Measurements from ENCODE around the gene SLC16A13.

DNA sequence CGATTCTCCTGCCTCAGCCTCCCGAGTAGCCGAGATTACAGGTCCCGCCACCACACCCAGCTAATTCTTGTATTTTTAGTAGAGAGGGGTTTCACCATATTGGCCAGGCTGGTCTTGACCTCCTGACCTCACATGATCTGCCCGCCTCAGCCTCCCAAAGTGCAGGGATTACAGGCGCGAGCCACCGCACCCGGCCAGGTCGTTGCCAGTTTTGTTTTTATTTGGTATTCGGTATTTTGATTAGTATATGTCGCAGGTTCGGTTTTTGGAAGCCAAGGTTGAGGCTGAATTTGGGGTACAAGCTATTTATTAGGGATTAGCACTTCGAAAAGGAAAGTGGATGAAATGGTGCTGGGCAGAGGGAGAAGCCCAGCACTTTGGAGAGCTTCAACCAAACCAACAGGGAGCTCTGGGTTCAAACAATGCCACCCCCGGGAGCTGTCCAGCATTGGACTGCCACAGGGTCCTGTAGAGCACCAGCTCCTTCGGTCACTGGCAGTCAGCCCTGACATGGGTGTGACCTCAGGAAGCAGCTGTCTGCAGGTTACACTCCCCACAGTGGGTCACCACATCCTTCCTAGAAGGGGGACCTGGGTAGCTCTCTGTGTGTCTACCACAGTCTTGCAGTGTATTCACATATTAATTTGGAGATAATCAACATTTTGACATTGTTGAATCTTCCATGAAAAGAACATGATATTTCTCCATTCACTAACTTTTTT lies 45.7 kb downstream of the SLC16A13 start:
- TF ChIP-seq POLR2A (IDR thresholded peaks at IDR 0.05; ENCODE audit: low read depth, low read length) (no peak), RAD21 (IDR thresholded peaks at IDR 0.05; ENCODE audit: low read length) (no peak), CEBPB (IDR thresholded peaks at IDR 0.05; ENCODE audit: low read depth, low read length) (no peak), FOS (IDR thresholded peaks at IDR 0.05; ENCODE audit: low read depth, low read length) (no peak), MAZ (IDR thresholded peaks at IDR 0.05; ENCODE audit: borderline replicate concordance, low read depth, low read length) (no peak), RCOR1 (IDR thresholded peaks at IDR 0.05; ENCODE audit: insufficient replicate concordance, low read length) (no peak)
- TF ChIP-seq, protein P1, sequence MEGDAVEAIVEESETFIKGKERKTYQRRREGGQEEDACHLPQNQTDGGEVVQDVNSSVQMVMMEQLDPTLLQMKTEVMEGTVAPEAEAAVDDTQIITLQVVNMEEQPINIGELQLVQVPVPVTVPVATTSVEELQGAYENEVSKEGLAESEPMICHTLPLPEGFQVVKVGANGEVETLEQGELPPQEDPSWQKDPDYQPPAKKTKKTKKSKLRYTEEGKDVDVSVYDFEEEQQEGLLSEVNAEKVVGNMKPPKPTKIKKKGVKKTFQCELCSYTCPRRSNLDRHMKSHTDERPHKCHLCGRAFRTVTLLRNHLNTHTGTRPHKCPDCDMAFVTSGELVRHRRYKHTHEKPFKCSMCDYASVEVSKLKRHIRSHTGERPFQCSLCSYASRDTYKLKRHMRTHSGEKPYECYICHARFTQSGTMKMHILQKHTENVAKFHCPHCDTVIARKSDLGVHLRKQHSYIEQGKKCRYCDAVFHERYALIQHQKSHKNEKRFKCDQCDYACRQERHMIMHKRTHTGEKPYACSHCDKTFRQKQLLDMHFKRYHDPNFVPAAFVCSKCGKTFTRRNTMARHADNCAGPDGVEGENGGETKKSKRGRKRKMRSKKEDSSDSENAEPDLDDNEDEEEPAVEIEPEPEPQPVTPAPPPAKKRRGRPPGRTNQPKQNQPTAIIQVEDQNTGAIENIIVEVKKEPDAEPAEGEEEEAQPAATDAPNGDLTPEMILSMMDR (conservative IDR thresholded peaks at IDR 0.05; ENCODE audit: low read depth, low read length) = no peak
